Keratinocyte (primary cell): ENCODE measurements around the gene PNKP.

Experiments
- CTCF ChIP-seq, 3 experiments: IDR thresholded peaks in 1 of 3; conservative IDR thresholded peaks in 1 of 3; optimal IDR thresholded peaks in 1 of 3; 2 replicates in 2 of 3; 3 replicates in 1 of 3; pipeline versions ENCODE3 to v1.5.1; 2011; ENCODE audit warnings: low read length in 3 of 3, mild to moderate bottlenecking in 3 of 3, moderate library complexity in 2 of 3, control low read depth in 1 of 3, inconsistent platforms in 1 of 3; ENCODE audit not compliant: insufficient read depth in 2 of 3; ENCODE audit errors: extremely low read depth in 1 of 3
- EZH2 ChIP-seq: IDR thresholded peaks from one replicate; pipeline ENCODE4 v1.6.1; 2012; ENCODE audit warnings: inconsistent platforms, mild to moderate bottlenecking, low read length, moderate library complexity

- TF ChIP-seq CTCF (optimal IDR thresholded peaks at IDR 0.05 in 1 of 3, IDR thresholded peaks at IDR 0.05 in 1 of 3, conservative IDR thresholded peaks at IDR 0.05 in 1 of 3; ENCODE audit: extremely low read depth in 1 of 3, insufficient read depth in 2 of 3, low read length in 3 of 3) (no peak), EZH2 (no peak)
These were observed 4.0 kb downstream of the PNKP start for GRCh38 chr19:49863254-49863934.
